OCI-M1 (cell line): ENCODE data around the gene CCNA2.
A peak's percentile ranks its signal among the peaks of the same experiment; 100 is the strongest.

Source experiments
- DNase-seq: peaks from one replicate; lab custom pipeline; 2025; lab: John Stamatoyannopoulos, UW

The CCNA2 gene

DNA sequence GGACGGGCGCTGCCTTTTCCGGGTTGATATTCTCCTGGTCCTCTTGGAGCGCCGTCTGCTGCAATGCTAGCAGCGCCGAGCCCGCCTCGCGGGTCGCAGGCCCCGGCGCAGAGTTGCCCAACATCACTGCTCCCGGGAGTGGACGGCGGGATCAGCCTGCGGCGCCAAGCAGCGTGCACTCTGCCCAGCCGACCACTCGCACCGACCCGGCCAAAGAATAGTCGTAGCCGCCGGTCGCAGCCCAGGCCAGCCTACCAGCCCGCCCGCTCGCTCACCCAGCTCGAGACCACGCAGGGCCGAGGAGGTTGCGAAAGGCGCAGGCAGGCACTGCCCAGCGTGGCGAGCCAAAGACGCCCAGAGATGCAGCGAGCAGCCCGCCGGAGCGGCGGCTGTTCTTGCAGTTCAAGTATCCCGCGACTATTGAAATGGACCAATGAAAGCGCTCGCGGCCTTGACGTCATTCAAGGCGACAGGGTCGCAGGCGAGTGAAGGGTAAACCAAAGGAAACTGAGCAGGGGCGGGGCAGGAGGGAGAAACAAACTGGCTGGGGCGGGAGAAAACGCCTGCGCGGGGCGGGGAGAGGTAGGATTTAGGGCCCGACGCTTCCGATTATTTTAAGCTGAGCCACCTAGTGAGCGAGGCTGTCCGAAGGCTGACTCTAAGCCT, at the start of gene CCNA2:
Gene CCNA2, minus strand, starts transcription at position 379 of the 666 bp plus-strand sequence. Its CDS starts 255 bp downstream, at position 124.
- DNase-seq, result peak; percentile 98

DNA sequence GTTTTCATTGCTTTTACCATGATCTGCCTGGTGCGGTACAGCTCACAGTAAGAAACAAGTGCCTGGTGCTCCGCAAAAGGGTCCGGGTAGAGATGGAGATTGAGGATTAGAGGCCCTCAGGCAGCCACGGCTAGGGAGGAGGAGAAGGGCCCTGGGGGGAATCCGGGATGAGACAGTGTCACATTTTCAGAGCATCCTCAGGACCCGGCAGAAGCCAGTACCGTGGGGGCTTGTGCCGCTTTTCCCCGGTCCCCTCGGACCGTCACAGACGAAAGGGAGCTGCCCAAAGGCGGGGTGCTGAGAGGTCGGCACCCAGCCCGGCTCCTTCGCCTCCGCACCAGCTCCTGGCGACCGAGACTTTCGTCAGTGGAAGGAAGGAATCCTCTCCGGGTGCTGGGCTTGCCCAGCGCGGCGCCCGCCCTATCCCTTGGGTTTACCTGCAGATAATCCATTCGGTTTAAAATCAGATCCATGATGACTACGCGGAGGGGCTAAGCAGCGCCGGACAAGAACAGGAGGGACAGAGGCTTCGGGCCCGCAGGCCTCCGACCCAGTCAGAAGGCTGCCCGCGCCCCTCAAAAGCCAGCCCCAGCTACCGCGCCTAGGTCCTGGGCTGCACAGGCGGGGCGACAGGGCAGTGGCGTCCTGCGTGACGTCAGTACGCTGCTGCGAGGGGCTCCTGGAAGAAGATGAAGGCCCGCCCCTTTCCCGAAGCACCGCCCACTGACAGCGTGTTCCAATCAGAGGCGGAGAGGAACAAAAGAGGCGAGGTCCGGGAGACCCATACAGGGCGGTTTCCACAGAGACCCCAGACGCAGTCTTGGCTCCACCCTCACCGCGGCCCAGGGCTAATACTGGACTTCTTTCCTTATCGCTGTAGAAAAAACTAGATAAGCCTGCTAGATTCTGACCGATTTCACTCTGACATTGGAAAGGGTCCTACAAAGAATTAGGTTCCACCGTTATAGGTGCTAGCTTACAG, 46.4 kb upstream of the CCNA2 start, which contains the start of gene BBS7:
Gene BBS7, minus strand, starts transcription at position 634 of the 982 bp plus-strand sequence. Its CDS starts 161 bp downstream, at position 473.
- DNase-seq, result peak; percentile 98

DNA sequence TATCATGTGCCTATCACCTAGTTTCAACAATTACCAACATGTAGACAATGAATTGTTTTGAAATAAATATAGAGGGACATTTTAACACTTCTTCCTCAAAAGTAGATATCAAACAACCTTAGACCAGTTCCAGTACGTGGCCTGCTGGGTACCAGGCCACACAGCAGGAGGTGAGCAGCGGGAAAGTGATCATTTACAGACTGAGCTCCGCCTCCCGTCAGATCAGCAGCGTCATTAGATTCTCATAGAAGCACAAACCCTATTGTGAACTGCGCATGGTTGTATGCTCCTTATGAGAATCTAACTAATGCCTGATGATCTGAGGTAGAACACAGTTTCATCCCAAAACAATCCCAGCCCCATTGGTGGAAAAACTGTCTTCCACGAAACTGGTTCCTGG, 40.1 kb upstream of the CCNA2 start:
- no peak for DNase-seq

DNA sequence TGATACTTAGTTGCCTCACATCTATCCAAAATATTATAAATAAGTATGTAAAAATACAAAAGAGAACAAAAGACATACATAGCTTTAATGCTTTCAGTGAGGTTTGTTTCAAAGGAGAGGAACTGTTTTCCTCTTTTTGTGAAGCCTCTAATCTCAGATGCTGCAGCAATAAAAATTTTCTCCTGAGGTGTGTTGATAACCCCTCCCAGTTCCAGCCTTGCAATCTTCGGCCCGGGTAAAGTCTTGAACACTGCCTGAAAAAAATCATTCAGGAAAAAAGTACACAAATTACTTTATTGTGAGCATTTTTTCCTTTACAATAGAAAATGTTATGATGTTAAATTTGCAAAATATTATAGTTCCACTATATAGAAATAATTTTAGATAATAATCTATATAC, 37.7 kb upstream of the CCNA2 start:
- no peak for DNase-seq

DNA sequence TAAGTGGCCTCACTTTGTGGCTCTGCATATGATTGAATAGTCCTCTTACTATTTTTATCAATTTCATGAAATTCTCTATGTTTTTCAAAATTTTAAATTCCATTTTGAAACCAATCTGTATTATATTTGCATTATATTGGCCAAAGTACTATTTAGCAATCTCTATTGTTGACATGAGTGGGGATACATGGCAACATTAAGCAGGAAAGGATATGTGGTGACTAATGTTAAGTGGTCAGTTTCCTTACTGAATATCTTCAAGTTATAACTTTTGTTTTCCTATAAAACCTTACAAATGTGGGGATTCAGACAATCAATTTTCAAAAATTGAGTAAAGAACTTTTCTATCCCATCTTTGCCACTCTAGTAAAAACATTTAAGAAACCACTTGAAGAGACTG, 36.4 kb upstream of the CCNA2 start:
- no peak for DNase-seq

DNA sequence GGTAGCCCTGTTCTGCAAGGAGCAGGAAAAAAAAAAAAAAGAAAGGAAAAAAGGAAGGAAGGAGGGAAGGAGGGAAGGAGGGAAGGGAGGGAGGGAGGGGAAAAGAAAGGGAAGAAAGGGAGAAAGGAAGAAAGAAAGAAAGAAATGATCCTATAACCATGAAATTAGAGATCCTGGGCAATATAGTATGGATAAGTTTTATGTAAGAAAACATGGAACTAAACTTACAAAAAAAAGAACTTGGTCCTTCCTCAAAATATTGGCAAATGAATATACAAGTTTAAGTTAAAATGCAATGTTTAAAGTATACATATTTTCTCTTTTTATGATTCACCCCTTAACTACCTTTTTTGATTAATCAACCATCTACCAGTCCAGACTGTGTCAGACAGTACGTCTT, 27.7 kb upstream of the CCNA2 start:
- no peak for DNase-seq

DNA sequence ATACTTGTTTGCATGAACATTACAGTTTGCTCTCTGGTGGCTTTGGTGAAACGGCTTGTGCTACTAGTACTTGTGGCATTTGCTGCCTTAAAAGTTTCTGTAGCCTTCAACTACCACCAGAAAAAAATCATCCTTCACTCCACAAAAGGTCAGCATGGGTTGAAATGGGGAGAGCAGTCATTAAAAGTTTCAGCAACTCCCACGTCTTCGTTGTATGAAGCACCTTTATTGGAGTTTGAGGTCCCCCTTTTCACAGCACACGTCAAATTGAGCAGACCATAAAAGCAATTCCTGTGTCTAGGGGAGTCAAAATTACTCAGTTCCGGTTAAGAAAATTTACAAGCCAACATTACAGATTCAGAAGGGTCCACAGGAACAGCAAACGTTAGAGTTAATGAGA, 23.0 kb upstream of the CCNA2 start:
- DNase-seq, result no peak

DNA sequence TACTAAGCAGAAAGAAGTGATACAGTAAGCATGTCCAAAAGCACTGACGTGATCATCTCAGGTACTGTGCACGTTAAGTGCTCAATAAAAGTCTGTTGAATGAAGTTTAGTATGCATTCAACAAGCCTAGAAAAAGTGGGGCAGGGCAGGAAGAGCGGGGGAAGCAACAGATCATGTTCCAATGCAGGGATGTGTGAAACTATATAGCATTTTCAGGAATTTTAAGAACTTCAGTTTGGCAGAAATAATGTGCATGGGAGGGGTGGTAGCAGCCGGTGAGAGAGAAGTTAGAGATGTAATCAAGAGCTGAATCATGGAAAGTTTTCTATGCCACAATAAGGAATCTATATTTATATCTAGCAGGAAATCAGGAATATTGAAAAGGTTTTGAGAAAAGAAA, 19.2 kb upstream of the CCNA2 start:
- DNase-seq, result no peak

DNA sequence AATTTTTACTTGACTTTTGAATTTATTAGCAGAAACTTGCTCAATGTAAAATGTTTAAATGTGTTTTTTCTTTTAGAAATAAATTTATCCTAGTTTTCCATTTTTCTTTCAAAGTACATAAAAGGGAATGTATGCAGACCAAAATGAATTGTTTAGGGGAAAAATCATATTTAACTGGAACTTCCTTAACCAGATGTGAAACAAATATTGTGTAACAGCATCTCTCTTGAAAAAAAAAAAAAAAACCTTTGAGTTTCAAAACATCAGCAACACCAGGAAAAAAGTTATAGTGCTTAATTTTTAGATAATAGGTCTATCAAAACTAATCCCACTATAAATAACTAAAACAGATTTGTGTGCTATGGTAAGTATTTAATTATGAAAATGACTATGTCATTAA, 14.5 kb upstream of the CCNA2 start:
- no peak for DNase-seq

DNA sequence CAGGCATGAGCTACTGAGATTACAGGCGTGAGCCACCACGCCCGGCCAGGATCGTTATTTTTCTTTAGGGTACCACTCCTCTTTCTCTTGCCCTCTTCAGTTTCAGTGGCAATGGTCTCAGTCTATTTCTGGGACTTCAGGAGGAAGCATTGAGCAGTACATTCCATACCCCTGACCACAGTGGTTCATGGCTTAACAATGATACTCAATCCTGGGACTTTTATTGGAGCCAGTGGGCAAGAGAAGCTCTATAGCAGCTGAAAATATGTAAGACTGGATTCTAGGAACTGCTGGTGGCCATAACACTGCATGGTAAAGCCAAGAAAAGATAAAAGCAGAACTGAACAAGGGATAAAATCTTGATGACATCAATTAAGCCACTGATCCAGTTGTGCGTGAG, 5.8 kb upstream of the CCNA2 start:
- DNase-seq, result no peak

DNA sequence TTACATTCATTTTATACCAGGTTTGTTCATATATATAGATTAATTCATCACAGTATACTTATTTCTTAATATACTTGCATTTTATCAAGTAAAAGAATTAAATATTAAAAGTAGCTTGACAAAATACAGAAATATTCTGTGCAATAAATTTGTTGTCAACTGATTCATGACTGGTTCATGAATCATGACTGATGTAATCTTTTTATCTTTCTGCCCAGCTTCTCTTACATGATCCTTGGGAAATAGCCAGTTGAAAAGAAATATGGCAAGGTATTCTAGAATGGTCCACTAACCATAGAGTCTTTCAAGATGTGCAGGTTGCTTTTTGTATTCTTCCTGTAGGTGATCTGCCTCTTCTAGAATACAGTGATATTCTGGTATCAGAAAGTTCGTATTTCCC, 4.2 kb upstream of the CCNA2 start:
- peak; percentile 36 for DNase-seq

DNA sequence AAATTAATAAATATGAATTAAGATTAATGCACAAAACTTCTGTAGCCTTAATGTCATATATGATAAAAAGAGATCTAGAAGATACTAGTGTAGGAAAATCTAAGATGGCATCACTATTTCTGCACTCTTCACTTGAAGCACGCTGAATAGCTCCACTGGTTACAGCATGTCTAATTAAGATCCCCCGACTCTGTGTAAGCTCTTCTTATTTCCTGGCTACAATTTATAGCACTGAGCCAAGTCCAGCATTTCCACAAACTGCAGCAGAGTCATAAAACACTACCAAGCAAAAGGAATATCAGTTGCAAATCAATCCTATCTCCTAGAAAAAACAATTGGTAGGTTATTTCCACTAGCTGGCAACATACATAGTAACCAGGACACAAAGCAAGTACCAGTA, 1.3 kb upstream of the CCNA2 start:
- DNase-seq, result peak; percentile 28

DNA sequence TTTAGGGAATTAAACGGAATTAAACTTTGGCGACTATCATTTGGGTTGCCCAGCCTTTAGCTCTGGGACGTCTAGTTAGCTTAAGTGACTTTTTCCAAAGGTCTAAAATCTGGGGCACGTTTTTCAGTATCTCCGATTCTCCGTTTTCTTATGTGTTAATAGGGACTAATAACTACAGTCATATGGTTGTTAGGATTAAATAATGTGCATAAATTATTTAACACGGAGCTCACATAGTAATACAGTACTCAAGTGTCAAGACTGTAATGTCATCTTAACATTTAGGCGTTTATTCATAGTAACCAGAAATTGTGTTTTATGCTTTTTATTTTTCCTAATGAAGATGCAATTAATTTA, 466 bp upstream of the CCNA2 start:
- DNase-seq, result no peak

DNA sequence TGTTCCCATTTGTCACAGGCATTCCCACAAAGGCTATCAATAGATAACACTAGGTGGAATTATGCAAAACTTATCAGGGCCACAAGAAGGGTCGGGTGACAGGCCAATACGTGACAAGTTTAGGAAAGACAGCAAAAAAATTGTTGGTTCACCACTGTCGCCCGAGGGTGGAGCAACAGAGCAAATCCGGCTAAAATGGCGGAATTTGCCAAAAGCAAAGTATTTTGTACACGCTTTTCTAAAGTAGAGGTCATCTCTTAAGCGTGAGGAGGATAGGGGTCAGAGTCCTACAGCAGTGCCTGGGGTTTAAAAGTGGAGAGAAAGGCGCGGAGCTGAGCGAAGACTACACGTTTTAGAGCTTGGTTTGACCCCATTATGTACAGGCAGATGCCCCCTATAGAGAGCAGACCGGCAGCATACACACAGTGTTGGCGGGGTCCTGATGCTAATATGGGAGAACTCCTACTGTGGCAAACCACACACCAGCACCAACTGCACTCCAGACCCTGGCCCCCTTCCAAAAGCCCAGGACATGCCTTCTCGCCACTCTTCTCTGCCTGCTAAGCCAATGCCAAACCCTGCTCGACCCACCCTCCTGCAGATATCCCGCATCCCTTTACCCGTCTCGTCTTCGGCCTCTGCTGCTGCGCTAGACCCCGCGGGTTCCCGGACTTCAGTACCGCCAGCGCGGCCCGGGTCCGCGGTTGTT, 733 bp downstream of the CCNA2 start:
- DNase-seq, result peak; percentile 82

DNA sequence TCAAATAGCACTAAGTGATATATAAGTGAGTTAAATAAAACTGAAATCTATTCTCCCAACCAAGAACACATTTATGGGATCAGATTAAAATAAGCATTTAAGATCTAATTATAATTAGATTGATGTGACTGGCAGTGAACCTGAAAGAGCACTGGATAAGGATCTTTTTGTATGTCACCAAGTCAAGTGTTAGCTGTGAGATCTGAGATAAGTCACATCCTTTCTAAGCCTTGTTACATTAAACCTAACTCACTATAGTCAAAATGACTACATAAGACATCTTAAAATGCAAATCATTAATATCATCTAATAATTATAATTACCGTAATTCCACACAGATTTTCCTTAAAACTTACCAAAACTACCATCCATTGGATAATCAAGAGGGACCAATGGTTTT, 1.6 kb downstream of the CCNA2 start:
- no peak for DNase-seq

DNA sequence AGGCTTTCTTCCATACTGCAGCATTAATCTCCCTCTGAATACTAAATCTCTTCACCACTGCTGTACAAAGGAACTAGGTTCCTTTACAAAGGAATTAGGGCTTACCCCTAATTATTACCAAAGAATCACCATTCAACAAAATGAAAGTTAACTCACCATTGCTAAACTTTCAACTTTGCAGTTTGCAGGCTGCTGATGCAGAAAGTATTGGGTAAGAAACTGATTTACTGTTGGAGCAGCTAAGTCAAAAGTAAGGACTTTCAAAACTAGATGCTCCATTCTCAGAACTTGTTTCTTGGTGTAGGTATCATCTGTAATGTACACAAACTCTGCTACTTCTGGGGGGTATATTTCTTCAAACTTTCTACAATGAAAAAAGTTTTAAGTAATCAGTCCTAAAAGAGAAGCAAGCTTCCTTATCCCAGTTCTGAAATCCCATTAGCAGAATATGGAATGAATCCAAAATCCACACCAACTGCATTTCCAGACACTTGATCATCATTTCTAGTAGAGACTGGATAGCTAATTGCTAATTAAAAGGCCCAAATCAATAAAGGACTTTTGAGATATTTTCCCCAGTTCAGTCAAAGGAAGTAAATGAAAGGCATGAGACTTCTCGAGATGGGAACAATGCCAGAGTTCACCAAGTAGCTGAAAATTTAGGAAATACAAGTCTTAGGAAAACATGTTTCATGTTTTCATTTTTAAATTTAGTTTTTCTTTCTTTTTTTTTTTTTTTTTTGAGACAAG, 4.3 kb downstream of the CCNA2 start:
- DNase-seq, result no peak

DNA sequence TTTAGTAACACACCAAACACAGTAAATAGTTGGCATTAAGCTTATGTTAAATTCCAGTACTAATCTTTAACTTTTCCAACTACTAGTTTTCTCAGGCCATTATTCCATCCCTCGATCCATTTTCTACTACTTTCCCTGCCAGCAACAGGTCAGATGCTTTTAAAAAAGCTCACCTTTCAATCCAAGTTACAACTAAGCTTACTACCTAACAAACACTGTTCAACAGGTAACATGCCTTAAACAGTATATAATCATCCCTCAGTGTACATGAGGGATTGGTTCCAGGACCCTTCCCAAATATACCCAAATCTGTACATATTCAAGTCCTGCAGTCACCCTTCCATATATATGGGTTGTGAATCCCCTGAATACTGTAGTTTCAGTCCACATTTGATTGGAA, 5.5 kb downstream of the CCNA2 start:
- DNase-seq, result no peak

DNA sequence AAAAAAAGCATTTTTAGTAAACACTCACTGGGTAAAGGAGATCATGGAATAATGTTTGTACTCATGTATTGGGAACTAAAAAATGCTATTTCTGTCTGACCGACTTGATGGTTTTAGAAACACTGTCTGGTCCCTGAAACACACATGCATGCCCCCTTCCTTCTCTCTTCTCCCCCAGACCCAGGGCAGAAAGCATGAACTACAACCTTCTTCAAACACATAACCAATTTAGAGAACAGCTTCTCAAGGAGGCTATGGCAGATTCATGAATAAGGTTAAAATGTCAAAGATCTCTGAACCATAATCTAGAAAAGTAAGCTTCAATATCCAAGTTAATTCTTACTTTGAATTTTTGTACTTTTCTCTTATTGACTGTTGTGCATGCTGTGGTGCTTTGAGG, 6.0 kb downstream of the CCNA2 start:
- no peak for DNase-seq

DNA sequence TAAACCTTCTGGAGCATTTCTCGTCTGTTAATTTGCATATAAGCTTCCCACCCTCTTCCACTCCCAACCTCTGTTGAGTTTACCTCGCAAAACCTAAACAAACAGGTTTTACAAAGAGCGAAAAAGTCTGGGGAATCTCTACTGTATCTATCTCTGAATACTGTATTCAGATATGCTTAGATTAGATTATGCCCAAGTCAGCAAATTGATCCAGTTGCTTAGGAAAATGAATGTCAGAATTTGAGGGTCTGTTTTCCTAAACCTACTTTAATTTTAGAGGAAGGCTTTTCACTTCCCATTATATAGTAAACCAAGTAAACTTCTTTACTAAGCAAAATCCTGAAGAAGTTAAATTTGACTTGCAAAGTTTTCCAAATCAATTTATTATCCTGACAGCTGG, 6.7 kb downstream of the CCNA2 start:
- DNase-seq, result no peak

DNA sequence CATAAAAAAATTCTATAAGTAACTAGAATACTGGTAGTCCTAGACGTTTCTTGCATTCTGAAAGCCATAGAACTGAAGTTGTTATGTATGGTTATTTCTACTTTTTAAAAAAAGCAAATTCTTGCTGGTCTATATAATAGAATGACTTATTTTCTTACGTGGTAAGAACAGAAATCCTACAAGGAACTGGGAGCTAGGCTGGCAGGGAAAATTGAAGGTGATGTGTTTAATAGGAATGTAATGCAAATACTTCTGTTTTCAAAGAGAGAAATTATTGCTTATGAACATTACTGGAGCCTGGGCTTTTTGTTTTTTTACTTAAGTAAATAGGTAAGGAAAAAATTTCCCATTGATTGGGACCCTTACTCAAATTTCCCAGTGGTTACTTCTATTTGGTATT, 8.9 kb downstream of the CCNA2 start:
- no peak for DNase-seq

DNA sequence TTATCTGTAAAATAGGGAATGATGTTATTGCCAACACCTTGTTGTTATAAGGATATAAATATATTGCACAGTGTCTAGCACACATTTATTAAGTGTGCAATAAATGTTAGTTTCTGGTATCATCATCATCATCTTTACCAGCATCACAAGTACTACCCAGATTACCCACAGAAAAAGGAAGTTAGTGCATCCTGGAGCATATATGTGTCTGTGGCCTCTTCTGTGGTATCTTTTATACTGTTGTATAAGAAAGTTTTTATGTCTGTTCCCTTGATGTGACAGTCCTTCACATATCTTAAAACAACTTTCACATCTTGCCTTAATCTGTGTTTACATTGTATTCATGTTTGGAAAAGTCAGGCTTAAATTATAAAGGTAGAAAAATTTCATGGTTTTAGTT, 12.6 kb downstream of the CCNA2 start:
- no peak for DNase-seq

DNA sequence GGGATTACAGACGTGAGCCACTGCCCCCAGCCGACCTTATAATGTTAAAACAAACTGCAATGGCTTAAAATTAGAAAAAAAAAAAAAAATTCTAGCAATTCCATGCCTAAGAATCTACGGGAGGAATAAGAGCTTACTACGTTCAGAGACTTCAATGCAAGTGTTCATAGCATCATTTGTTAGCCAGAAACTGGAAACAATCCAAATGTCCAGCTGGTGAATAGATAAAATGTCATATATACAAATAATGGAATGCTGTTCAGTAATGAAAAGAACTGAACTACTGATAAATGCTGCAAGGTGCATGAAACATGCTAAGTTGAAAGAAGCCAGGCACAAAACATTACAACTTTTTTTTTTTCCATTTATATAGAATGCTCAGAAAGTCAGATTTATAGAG, 17.3 kb downstream of the CCNA2 start:
- DNase-seq, result no peak
